C4-2B (cell line): Measurements from ENCODE around the gene MPP3.

Experiments
- CTCF ChIP-seq: fragments of 450-650 bp; conservative IDR thresholded peaks from 2 replicates; pipeline ENCODE4 v1.5.1; 2017; ENCODE audit warnings: mild to moderate bottlenecking
- ZFX ChIP-seq: fragments of 450-650 bp; IDR thresholded peaks from 2 replicates; pipeline ENCODE4 v1.6.1; 2017

GRCh38 chr17:43810226-43810715, 22.7 kb downstream of the MPP3 start:
- TF ChIP-seq CTCF (no peak), ZFX (no peak)
